Osteocyte (in vitro differentiated cells): ENCODE data around the gene TMEM161A. TPM values are rescaled to one million over a fixed set of nuclear protein-coding genes. Genes with fewer than 3 reads are reported as not detected.

Experiments used
- DNase-seq: peaks from one replicate; pipeline ENCODE4 v3.0.0; 2021; ENCODE audit warnings: mixed read lengths; ENCODE audit not compliant: unreplicated experiment; ENCODE audit errors: extremely low spot score
- H3K27ac Mint-ChIP-seq: one replicate; pipeline ENCODE4 v1.8.0; 2021; ENCODE audit warnings: mild to moderate bottlenecking, mixed read lengths; ENCODE audit not compliant: unreplicated experiment
- H3K27me3 Mint-ChIP-seq: one replicate; pipeline ENCODE4 v1.8.0; 2021; ENCODE audit warnings: mixed read lengths; ENCODE audit not compliant: unreplicated experiment
- H3K36me3 Mint-ChIP-seq: one replicate; pipeline ENCODE4 v1.8.0; 2021; ENCODE audit warnings: mixed read lengths; ENCODE audit not compliant: unreplicated experiment
- H3K4me1 Mint-ChIP-seq: one replicate; pipeline ENCODE4 v1.8.0; 2021; ENCODE audit warnings: mixed read lengths; ENCODE audit not compliant: unreplicated experiment
- H3K4me3 Mint-ChIP-seq: one replicate; pipeline ENCODE4 v1.8.0; 2021; ENCODE audit warnings: mild to moderate bottlenecking, moderate library complexity, mixed read lengths; ENCODE audit not compliant: unreplicated experiment
- H3K9me3 Mint-ChIP-seq: one replicate; pipeline ENCODE4 v1.8.0; 2021; ENCODE audit warnings: mixed read lengths; ENCODE audit not compliant: unreplicated experiment
- total RNA-seq: library from RNA; stranded (reverse); gene quantifications from 2 replicates; pipeline ENCODE4 v1.2.1, GENCODE V29; 2021
- TF ChIP-seq, protein P1 (sequence below): fragments of 200-600 bp; sonication (generic); IDR thresholded peaks from 2 replicates; pipeline ENCODE4 v1.5.0; 2021; ENCODE audit warnings: antibody characterized with exemption, mild to moderate bottlenecking, moderate library complexity

Gene TMEM161A
- total RNA-seq, 1 donor from 2014 or later, result 34.3 TPM

- H3K4me1 Mint-ChIP-seq, result no peaks in the 10 kb centered on the region
Observed at GRCh38 chr19:19071897-19072296, 66.4 kb downstream of the TMEM161A start.

More at GRCh38 chr19:19071897-19072296, 66.4 kb downstream of the TMEM161A start:
- DNase-seq, result no peak
- Mint-ChIP-seq H3K9me3 (no peaks in the 10 kb centered on the region), H3K27ac (no peak overlapping the region), H3K36me3 (peaks cover 4% of the 10 kb centered on the region), H3K27me3 (no peaks in the 10 kb centered on the region), H3K4me3 (no peak overlapping the region)
- TF ChIP-seq, protein P1, sequence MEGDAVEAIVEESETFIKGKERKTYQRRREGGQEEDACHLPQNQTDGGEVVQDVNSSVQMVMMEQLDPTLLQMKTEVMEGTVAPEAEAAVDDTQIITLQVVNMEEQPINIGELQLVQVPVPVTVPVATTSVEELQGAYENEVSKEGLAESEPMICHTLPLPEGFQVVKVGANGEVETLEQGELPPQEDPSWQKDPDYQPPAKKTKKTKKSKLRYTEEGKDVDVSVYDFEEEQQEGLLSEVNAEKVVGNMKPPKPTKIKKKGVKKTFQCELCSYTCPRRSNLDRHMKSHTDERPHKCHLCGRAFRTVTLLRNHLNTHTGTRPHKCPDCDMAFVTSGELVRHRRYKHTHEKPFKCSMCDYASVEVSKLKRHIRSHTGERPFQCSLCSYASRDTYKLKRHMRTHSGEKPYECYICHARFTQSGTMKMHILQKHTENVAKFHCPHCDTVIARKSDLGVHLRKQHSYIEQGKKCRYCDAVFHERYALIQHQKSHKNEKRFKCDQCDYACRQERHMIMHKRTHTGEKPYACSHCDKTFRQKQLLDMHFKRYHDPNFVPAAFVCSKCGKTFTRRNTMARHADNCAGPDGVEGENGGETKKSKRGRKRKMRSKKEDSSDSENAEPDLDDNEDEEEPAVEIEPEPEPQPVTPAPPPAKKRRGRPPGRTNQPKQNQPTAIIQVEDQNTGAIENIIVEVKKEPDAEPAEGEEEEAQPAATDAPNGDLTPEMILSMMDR, result no peak

Other genes with a start within 250 kb of the TMEM161A start
- 6.5 and 8.5 TPM in 2 replicates for gene CERS1, start 242.3 kb downstream of the TMEM161A start, total RNA-seq
- 162 and 175 TPM in 2 replicates for gene COPE, start 219.1 kb downstream of the TMEM161A start, total RNA-seq
- 59.7 and 63.9 TPM in 2 replicates for gene DDX49, start 218.8 kb downstream of the TMEM161A start, total RNA-seq
- gene HOMER3, start 197.3 kb downstream of the TMEM161A start, total RNA-seq, result 68.8 and 68.9 TPM in 2 replicates
- gene SUGP2, start 105.0 kb downstream of the TMEM161A start, total RNA-seq, result 77.6 and 81.8 TPM in 2 replicates
- 26.9 and 27.0 TPM in 2 replicates for gene ARMC6, start 104.9 kb downstream of the TMEM161A start, total RNA-seq
- 10.0 and 10.6 TPM in 2 replicates for gene SLC25A42, start 74.5 kb downstream of the TMEM161A start, total RNA-seq
- gene MEF2B, start 31.8 kb upstream of the TMEM161A start, total RNA-seq, result 1.2 and 1.6 TPM in 2 replicates
- 23.7 and 24.4 TPM in 2 replicates for gene BORCS8, start 53.7 kb upstream of the TMEM161A start, total RNA-seq
- gene RFXANK, start 53.8 kb upstream of the TMEM161A start, total RNA-seq, result 74.8 and 75.3 TPM in 2 replicates
- 11.6 and 11.7 TPM in 2 replicates for gene NR2C2AP, start 64.9 kb upstream of the TMEM161A start, total RNA-seq
- not detected in 2 replicates for gene NCAN, start 73.5 kb upstream of the TMEM161A start, total RNA-seq
- gene TM6SF2, start 134.8 kb upstream of the TMEM161A start, total RNA-seq, result 1.3 and 1.6 TPM in 2 replicates
- 61.9 and 71.7 TPM in 2 replicates for gene SUGP1, start 182.0 kb upstream of the TMEM161A start, total RNA-seq
- 75.7 and 82.3 TPM in 2 replicates for gene MAU2, start 182.4 kb upstream of the TMEM161A start, total RNA-seq